Endothelial cell of umbilical vein (primary cell): ENCODE measurements around the gene SEPTIN10. TPM values are rescaled to one million over a fixed set of nuclear protein-coding genes. Genes with fewer than 3 reads are reported as not detected.

Source experiments
- BruUV-seq: library from RNA; stranded (reverse); fragments of 400-500 nt; replicated peaks from 2 replicates; lab custom pipeline; 2021; lab: Mats Ljungman, UMichigan
- CTCF ChIA-PET: fragments of 300-600, 350-600 bp; sonication (Branson Sonifier 250); formaldehyde crosslinking; loops from one replicate; lab custom pipeline; 2021; ENCODE audit warnings: antibody characterized with exemption, inconsistent platforms; lab: Charles Lee
- POLR2A ChIA-PET: fragments of 300-600, 350-600 bp; sonication (Branson Sonifier 250); formaldehyde crosslinking; loops from one replicate; lab custom pipeline; 2021; ENCODE audit warnings: antibody characterized with exemption, inconsistent platforms; lab: Charles Lee
- DNase-seq: peaks from one replicate; pipeline ENCODE4 v3.0.0-alpha.2; 2011; ENCODE audit warnings: low read depth, low spot score
- FAIRE-seq: peaks from 2 replicates; lab custom pipeline; 2011; peaks lifted over from hg19 to GRCh38; lab: Jason Lieb, UNC
- H2AFZ ChIP-seq: 2 replicates; pipeline ENCODE4 v1.6.0; 2012; ENCODE audit warnings: low read depth, low read length, control low read depth, inconsistent platforms
- H3K27ac ChIP-seq: 2 replicates; pipeline ENCODE4 v1.5.1; 2011; ENCODE audit warnings: low read depth, mild to moderate bottlenecking, control low read depth, low read length, moderate library complexity; ENCODE audit not compliant: insufficient read depth
- H3K27me3 ChIP-seq, 2 experiments: 2 replicates each; pipeline versions ENCODE4 v1.6.0 to v1.6.1; 2011; ENCODE audit warnings: low read length in 2 of 2, mixed read lengths in 1 of 2; ENCODE audit not compliant: control insufficient read depth in 2 of 2, insufficient read depth in 2 of 2
- H3K36me3 ChIP-seq, 2 experiments: 2 replicates in 1 of 2; 3 replicates in 1 of 2; pipeline ENCODE4 v1.5.1; 2011; ENCODE audit warnings: low read length in 2 of 2, mild to moderate bottlenecking in 1 of 2, moderate library complexity in 1 of 2; ENCODE audit not compliant: control insufficient read depth in 2 of 2, insufficient read depth in 2 of 2; ENCODE audit errors: extremely low read depth in 1 of 2
- H3K4me1 ChIP-seq: 3 replicates; pipeline ENCODE4 v1.5.1; 2011; ENCODE audit warnings: mild to moderate bottlenecking, low read length; ENCODE audit not compliant: control insufficient read depth, insufficient read depth; ENCODE audit errors: extremely low read depth
- H3K4me2 ChIP-seq: 2 replicates; pipeline ENCODE4 v1.6.1; 2011; ENCODE audit warnings: low read length, control low read depth, mixed read lengths; ENCODE audit not compliant: insufficient read depth
- H3K4me3 ChIP-seq, 3 experiments: fragments of 200-600 bp in 1 of 3; sonication (generic), shearing (Covaris generic) in 1 of 3; replicated peaks in 1 of 3; 2 replicates each; pipeline ENCODE4 v1.5.1; 2011 to 2016; ENCODE audit warnings: control low read depth in 3 of 3, low read length in 3 of 3, mild to moderate bottlenecking in 2 of 3, inconsistent platforms in 1 of 3, low read depth in 1 of 3, moderate library complexity in 1 of 3; ENCODE audit not compliant: insufficient read depth in 1 of 3
- H3K79me2 ChIP-seq: 2 replicates; pipeline ENCODE4 v1.6.0; 2012; ENCODE audit warnings: low read length, inconsistent platforms; ENCODE audit not compliant: control insufficient read depth, insufficient read depth
- H3K9ac ChIP-seq: replicated peaks from 2 replicates; pipeline ENCODE3; 2011; ENCODE audit warnings: low read length, control low read depth; ENCODE audit not compliant: insufficient read depth; ENCODE audit errors: extremely low read depth
- H3K9me1 ChIP-seq: replicated peaks from 3 replicates; pipeline ENCODE4 v1.6.0; 2011; ENCODE audit warnings: mild to moderate bottlenecking, low read length; ENCODE audit not compliant: control insufficient read depth, insufficient read depth; ENCODE audit errors: extremely low read depth
- H3K9me3 ChIP-seq: replicated peaks from 2 replicates; pipeline ENCODE4 v1.5.1; 2012; ENCODE audit warnings: low read length, inconsistent platforms; ENCODE audit not compliant: control insufficient read depth, insufficient read depth
- H4K20me1 ChIP-seq: replicated peaks from 2 replicates; pipeline ENCODE3; 2011; ENCODE audit warnings: mild to moderate bottlenecking, low read length; ENCODE audit not compliant: control insufficient read depth, insufficient read depth; ENCODE audit errors: extremely low read depth
- EZH2 ChIP-seq: IDR thresholded peaks from 2 replicates; pipeline ENCODE4 v1.6.1; 2012; ENCODE audit warnings: borderline replicate concordance, low read depth, mild to moderate bottlenecking, moderate library complexity, low read length, inconsistent platforms; ENCODE audit not compliant: severe bottlenecking
- FOS ChIP-seq: IDR thresholded peaks from 2 replicates; pipeline ENCODE4 v1.6.1; 2011; ENCODE audit warnings: mild to moderate bottlenecking, low read length, moderate library complexity, borderline replicate concordance; ENCODE audit not compliant: insufficient read depth
- GATA2 ChIP-seq: IDR thresholded peaks from 2 replicates; pipeline ENCODE4 v1.7.0; 2011; ENCODE audit warnings: low read depth, mild to moderate bottlenecking, moderate library complexity, mixed read lengths, low read length; ENCODE audit not compliant: insufficient read length, insufficient read depth
- JUN ChIP-seq: IDR thresholded peaks from 2 replicates; pipeline ENCODE4 v1.6.1; 2011; ENCODE audit warnings: borderline replicate concordance, low read depth; ENCODE audit not compliant: insufficient read length, insufficient read depth
- MAX ChIP-seq: IDR thresholded peaks from 2 replicates; pipeline ENCODE4 v1.6.1; 2011; ENCODE audit not compliant: insufficient read depth, insufficient read length
- MYC ChIP-seq: IDR thresholded peaks from one replicate; pipeline ENCODE4 v1.6.1; 2011; ENCODE audit warnings: mild to moderate bottlenecking, low read depth, low read length
- POLR2A ChIP-seq: IDR thresholded peaks from 2 replicates; pipeline ENCODE4 v1.6.1; 2012; ENCODE audit warnings: low read depth, mild to moderate bottlenecking, control low read depth, low read length
- POLR2AphosphoS5 ChIP-seq: IDR thresholded peaks from 2 replicates; pipeline ENCODE4 v1.6.1; 2012; ENCODE audit warnings: low read depth, mild to moderate bottlenecking, control low read depth, low read length, moderate library complexity; ENCODE audit not compliant: insufficient read depth
- dilution Hi-C: fragments of 300-500 bp; cut with MboI; formaldehyde crosslinking; loops from one replicate; pipeline ENCODE4 v1.15.0; 2019; ENCODE audit warnings: low sequenced_read_pairs; ENCODE audit not compliant: extremely low pct_ligation_motif_present
- intact Hi-C: fragments of 100-400 bp; cut with micrococcal nuclease; formaldehyde crosslinking; loops from one replicate; pipeline ENCODE4 v1.10.0; 2022
- polyA plus RNA-seq, 4 experiments: library from polyadenylated mRNA; depleted of rRNA in 3 of 4; stranded (reverse) in 3 of 4; unstranded in 1 of 4; fragments of >200 nt; gene quantifications; 2 replicates each; pipeline versions ENCODE4 v1.2.1 to v1.2.3, GENCODE V29; 2011 to 2012; ENCODE audit warnings: missing spikeins in 1 of 4
- total RNA-seq: library from RNA; stranded (reverse); gene quantifications from 2 replicates; pipeline ENCODE4 v1.2.3, GENCODE V29; 2021
- TF ChIP-seq, protein P1 (sequence below), 2 donors: IDR thresholded peaks; 1 replicate in 1 of 2; 2 replicates in 1 of 2; pipeline ENCODE4 v1.5.1; 2011; ENCODE audit warnings: low read length in 2 of 2, mild to moderate bottlenecking in 2 of 2, moderate library complexity in 2 of 2, control low read depth in 1 of 2, inconsistent platforms in 1 of 2, low read depth in 1 of 2; ENCODE audit not compliant: insufficient read depth in 1 of 2; ENCODE audit errors: extremely low read depth in 1 of 2

SEPTIN10 gene
- total and polyA plus RNA-seq, 2 donors (not counting 3 experiments of a cell fraction or from before 2014, with no cell fraction given): 26.1 to 121 TPM

GRCh38 chr2:109529532-109530449 lies 84.0 kb downstream of the SEPTIN10 start:
- H3K9me1 ChIP-seq: no peaks in the 10 kb centered on the region
- H3K4me3 ChIP-seq: no peak overlapping the region
- no peaks in the 10 kb centered on the region for H3K79me2 ChIP-seq
- H3K27me3 ChIP-seq: peaks cover 5 to 10% of the 10 kb centered on the region in 2 experiments
- H3K9ac ChIP-seq: no peak overlapping the region
- POLR2A ChIA-PET: no interaction called here
- no peaks in the 10 kb centered on the region for H3K36me3 ChIP-seq
- H3K9me3 ChIP-seq: no peaks in the 10 kb centered on the region
- intact Hi-C loops (no loop called here), dilution Hi-C loops (no loop called here)
- no peaks in the 10 kb centered on the region for H4K20me1 ChIP-seq
- no peak overlapping the region for H2AFZ ChIP-seq
- no peak overlapping the region for H3K27ac ChIP-seq
- TF ChIP-seq POLR2A (no peak), MYC (no peak), JUN (no peak), MAX (no peak), POLR2AphosphoS5 (no peak), FOS (no peak), EZH2 (no peak), GATA2 (no peak)
- TF ChIP-seq, protein P1, sequence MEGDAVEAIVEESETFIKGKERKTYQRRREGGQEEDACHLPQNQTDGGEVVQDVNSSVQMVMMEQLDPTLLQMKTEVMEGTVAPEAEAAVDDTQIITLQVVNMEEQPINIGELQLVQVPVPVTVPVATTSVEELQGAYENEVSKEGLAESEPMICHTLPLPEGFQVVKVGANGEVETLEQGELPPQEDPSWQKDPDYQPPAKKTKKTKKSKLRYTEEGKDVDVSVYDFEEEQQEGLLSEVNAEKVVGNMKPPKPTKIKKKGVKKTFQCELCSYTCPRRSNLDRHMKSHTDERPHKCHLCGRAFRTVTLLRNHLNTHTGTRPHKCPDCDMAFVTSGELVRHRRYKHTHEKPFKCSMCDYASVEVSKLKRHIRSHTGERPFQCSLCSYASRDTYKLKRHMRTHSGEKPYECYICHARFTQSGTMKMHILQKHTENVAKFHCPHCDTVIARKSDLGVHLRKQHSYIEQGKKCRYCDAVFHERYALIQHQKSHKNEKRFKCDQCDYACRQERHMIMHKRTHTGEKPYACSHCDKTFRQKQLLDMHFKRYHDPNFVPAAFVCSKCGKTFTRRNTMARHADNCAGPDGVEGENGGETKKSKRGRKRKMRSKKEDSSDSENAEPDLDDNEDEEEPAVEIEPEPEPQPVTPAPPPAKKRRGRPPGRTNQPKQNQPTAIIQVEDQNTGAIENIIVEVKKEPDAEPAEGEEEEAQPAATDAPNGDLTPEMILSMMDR (IDR thresholded peaks at IDR 0.05; ENCODE audit: extremely low read depth in 1 of 2, insufficient read depth in 1 of 2, low read depth in 1 of 2, low read length in 2 of 2): no peak
- CTCF ChIA-PET: interaction anchor here (1.2 to 2.6 kb wide), 5 partner anchors 9 to 206 kb away, joined by 3 to 10 read pairs (median 6); no protein-coding TSS in a partner anchor
- no peak overlapping the region for H3K4me2 ChIP-seq
- DNase-seq: no peak
- no peak for FAIRE-seq
- no peaks in the 10 kb centered on the region for H3K4me1 ChIP-seq
- no TSS peak for BruUV-seq
